Left lung (tissue), 10 donors: ENCODE measurements around the gene TGIF2. TPM values are rescaled to one million over a fixed set of nuclear protein-coding genes. Genes with fewer than 3 reads are reported as not detected.

ENCODE experiments used
- ATAC-seq: fragments of 200-7000 bp; cut with Tn5 transposase; one replicate; pipeline ENCODE4 v1.9.1; 2020; ENCODE audit warnings: moderate library complexity
- DNase-seq, 4 donors: peaks; one replicate each; pipeline ENCODE4 v3.0.0-alpha.2; 2013 to 2020
- H3K27ac ChIP-seq, 2 donors: fragments of 200-600 bp; sonication (generic) in 1 of 2; one replicate each; pipeline versions ENCODE4 v1.5.0 to v1.8.0; 2020 to 2021
- H3K27me3 ChIP-seq, 2 donors: fragments of 200-600 bp; sonication (generic) in 1 of 2; one replicate each; pipeline versions ENCODE4 v1.5.0 to v1.8.0; 2020 to 2021
- H3K36me3 ChIP-seq, 2 donors: fragments of 200-600 bp; sonication (generic) in 1 of 2; one replicate each; pipeline versions ENCODE4 v1.5.0 to v1.8.0; 2020 to 2021
- H3K4me1 ChIP-seq, 2 donors: fragments of 200-600 bp; one replicate each; pipeline ENCODE4 v1.8.0; 2021
- H3K4me3 ChIP-seq, 2 donors: fragments of 200-600 bp; sonication (generic) in 1 of 2; one replicate each; pipeline versions ENCODE4 v1.5.0 to v1.8.0; 2020 to 2021; ENCODE audit warnings: mild to moderate bottlenecking in 1 of 2
- H3K9me3 ChIP-seq, 2 donors: fragments of 200-600 bp; sonication (generic) in 1 of 2; one replicate each; pipeline versions ENCODE4 v1.5.0 to v1.8.0; 2020 to 2021
- intact Hi-C, 2 donors: fragments of 100-400 bp; cut with DNase I; formaldehyde crosslinking; loops; one replicate each; pipeline versions ENCODE4 v1.11.2 to v1.14.2; 2022
- polyA plus RNA-seq, 6 donors: library from polyadenylated mRNA; unstranded; fragments of 120-200 nt; gene quantifications; one replicate each; pipeline ENCODE4 v1.2.1, GENCODE V29; 2013; ENCODE audit not compliant: insufficient read length in 6 of 6
- total RNA-seq, 2 donors: library from RNA; stranded (reverse); fragmentation: NEBNext Ultra II Directional; extraction: Animal tissue kit (Norgen Biotek cat#: 25700); gene quantifications; one replicate each; pipeline ENCODE4 v1.2.1, GENCODE V29; 2021
- TF ChIP-seq, protein P1 (sequence below), 2 donors: fragments of 200-600 bp; sonication (generic) in 1 of 2; IDR thresholded peaks; one replicate each; pipeline versions ENCODE4 v1.5.0 to v1.8.0; 2021; ENCODE audit warnings: antibody characterized with exemption in 2 of 2
- donor health status: DM: no; HTN: yes; CAD: no.
- donor health status: DM: no; HTN: no; CAD: no.

Gene TGIF2
- total and polyA plus RNA-seq, 8 donors: 11.2 to 52.1 (median 43.0) TPM

DNA sequence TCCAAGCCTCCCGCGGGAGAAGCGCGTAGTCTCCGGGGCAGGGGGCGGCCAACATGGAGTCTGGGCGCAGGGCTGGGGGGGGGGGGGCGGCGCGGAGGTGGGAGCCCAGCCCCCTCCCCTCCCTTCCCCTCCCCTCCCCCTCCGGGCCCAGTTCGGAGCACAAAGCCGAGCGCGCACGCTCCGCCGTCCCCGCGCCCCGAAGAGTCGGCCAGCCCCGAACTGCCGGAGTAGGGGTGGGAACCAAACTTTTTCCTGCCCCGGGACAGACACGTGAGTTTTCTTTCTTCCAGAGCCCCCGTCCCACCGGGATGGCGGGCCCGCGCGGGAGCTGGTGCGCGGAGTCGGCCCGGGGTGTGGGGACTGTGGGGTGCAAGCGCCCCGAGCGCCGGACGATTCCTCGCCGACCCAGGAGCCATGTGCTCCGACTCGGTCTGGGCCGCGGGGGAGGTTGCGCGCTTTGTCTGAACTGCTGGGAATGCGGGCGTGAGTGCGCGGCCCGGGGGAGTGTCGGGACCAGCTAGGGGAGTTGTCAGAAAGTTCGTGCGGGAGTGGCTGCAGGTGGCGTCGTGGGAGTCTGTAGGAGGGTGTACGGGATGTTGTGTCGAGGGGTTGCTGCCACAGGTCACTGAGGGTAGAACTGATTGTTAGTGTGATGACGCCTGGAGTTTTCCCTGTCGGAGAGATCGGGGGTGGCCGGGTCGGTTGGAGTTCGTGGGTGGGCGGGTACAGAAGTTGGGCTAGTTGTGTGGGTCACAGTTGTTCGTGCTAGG is 1.2 kb downstream of the TGIF2 start:
- Histone ChIP-seq H3K9me3 (no peaks in the 10 kb centered on the region), H3K27ac (peak overlapping the region; percentile 83 to 90), H3K36me3 (peaks cover 0 to 11% of the 10 kb centered on the region in 2 donors), H3K4me1 (peaks cover 4 to 22% of the 10 kb centered on the region in 2 donors), H3K4me3 (peak overlapping the region; percentile 72 to 83), H3K27me3 (peaks cover 0 to 18% of the 10 kb centered on the region in 2 donors)
- intact Hi-C loops: no loop called here
- TF ChIP-seq, protein P1, sequence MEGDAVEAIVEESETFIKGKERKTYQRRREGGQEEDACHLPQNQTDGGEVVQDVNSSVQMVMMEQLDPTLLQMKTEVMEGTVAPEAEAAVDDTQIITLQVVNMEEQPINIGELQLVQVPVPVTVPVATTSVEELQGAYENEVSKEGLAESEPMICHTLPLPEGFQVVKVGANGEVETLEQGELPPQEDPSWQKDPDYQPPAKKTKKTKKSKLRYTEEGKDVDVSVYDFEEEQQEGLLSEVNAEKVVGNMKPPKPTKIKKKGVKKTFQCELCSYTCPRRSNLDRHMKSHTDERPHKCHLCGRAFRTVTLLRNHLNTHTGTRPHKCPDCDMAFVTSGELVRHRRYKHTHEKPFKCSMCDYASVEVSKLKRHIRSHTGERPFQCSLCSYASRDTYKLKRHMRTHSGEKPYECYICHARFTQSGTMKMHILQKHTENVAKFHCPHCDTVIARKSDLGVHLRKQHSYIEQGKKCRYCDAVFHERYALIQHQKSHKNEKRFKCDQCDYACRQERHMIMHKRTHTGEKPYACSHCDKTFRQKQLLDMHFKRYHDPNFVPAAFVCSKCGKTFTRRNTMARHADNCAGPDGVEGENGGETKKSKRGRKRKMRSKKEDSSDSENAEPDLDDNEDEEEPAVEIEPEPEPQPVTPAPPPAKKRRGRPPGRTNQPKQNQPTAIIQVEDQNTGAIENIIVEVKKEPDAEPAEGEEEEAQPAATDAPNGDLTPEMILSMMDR (IDR thresholded peaks at IDR 0.05): no peak
- ATAC-seq: peak; percentile 41
- peak in 3 of 4 donors; percentile 58 to 87 (median 65) for DNase-seq

DNA sequence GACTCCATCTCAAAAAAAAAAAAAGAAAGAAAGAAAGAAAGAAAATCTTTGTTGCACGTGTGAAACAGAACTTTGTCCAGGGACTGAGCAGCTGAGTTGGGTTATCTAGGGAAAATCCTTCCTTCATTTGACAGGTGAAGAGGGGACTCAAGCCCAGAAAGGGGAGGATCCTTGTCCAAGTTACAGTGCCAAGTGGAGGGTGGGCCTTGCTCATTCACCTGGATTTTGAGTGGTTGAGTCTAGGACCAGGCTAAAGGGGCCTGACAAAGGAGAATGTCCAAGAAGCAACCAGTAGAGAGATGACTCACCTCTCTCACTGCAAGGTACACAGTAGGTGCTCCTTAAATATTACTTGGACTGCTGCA is 2.7 kb downstream of the TGIF2 start:
- DNase-seq (no peak), ATAC-seq (no peak)
- no peaks in the 10 kb centered on the region for H3K9me3 ChIP-seq
- no peak overlapping the region for H3K27ac ChIP-seq
- H3K27me3 ChIP-seq: peaks cover 0 to 18% of the 10 kb centered on the region in 2 donors
- H3K4me1 ChIP-seq: peaks cover 4 to 22% of the 10 kb centered on the region in 2 donors
- peaks cover 0 to 26% of the 10 kb centered on the region in 2 donors for H3K36me3 ChIP-seq
- H3K4me3 ChIP-seq: no peak overlapping the region
- intact Hi-C loops: no loop called here
- TF ChIP-seq, protein P1 (IDR thresholded peaks at IDR 0.05): no peak

DNA sequence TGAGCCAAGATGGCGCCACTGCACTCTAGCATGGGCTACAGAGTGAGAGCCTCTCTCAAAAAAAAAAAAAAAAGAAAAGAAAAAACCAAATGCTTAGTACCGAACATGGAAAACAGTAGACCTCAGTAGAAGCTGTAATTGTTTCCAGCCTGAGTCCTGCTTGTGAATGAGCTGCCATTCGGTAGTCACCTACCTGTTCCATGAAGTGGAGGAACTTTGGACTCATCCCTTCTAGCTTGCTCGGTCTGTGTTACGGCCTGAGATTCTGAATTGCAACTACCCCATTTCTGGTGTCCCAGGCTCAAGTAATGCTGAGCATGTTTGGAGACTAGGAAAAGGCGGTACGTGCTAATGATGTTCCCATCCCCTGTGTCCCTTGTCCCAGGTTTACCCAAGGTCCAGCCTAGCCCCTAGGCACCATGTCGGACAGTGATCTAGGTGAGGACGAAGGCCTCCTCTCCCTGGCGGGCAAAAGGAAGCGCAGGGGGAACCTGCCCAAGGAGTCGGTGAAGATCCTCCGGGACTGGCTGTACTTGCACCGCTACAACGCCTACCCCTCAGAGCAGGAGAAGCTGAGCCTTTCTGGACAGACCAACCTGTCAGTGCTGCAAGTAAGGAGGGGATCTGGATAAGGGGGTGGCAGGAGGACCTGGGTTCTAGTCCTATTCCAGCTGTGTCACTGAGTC is 5.1 kb downstream of the TGIF2 start:
- TF ChIP-seq, protein P1 (IDR thresholded peaks at IDR 0.05): no peak
- Histone ChIP-seq H3K4me1 (peaks cover 0 to 14% of the 10 kb centered on the region in 2 donors), H3K27ac (no peak overlapping the region)

DNA sequence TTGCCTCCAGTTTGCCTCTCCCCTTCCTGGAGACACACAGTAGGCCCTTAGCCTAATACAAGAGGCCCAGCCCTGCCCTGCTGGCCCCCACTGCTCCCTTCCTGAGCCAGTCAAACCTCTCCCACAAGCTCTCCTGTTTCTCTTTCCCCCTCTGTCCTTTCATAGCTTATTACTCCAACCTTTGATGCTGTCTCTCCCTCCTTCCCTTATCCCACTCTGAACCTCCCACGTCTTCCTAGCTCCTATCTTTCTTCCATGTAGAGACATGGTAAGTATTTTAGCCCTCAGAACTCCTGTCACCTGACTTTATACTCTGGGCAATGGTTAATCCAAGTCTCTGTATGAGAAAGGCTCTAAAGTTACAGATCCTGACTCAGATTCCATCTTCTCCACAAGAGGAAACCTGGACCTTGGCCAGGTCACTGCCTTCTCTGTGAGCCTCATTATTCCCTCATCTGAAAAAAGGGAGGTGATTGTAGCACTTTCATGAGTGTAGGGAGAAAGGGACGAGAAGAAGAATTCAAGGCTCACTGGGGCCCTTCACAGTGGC is 6.7 kb downstream of the TGIF2 start:
- TF ChIP-seq, protein P1 (IDR thresholded peaks at IDR 0.05): no peak
- DNase-seq: no peak

More for the DNA sequence above, 5.1 kb downstream of the TGIF2 start:
- DNase-seq (no peak), ATAC-seq (no peak)
- Histone ChIP-seq H3K36me3 (peaks cover 0 to 45% of the 10 kb centered on the region in 2 donors), H3K4me3 (no peak overlapping the region), H3K9me3 (no peaks in the 10 kb centered on the region), H3K27me3 (peaks cover 0 to 9% of the 10 kb centered on the region in 2 donors)
- intact Hi-C loops: no loop called here

DNA sequence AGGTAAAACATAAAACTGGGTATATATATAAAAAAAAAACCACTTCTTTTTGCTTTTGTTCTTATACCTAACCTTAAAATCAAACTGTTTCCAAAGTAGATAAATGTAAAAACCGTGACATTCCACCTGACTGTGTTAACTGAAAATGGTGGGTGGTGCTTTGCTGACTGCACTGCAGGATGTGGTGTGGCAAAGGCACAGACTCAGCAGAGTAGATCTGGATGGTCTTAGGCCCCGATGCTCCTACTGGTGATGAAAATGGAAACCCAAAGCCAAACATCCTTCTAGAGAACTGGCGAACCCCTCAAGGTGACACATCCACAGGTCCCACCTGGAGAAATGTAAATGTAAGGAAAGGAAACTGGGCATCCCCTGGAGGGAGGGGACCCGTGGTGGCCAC is 8.9 kb downstream of the TGIF2 start:
- Histone ChIP-seq H3K27ac (no peak overlapping the region), H3K9me3 (no peaks in the 10 kb centered on the region), H3K4me1 (no peaks in the 10 kb centered on the region), H3K4me3 (no peak overlapping the region), H3K36me3 (peaks cover 0 to 45% of the 10 kb centered on the region in 2 donors), H3K27me3 (no peaks in the 10 kb centered on the region)
- ATAC-seq (no peak), DNase-seq (no peak)
- intact Hi-C loops: no loop called here
- TF ChIP-seq, protein P1 (IDR thresholded peaks at IDR 0.05): no peak

More for the DNA sequence above, 6.7 kb downstream of the TGIF2 start:
- H3K9me3 ChIP-seq: no peaks in the 10 kb centered on the region
- H3K27ac ChIP-seq: no peak overlapping the region
- intact Hi-C loops: no loop called here
- peaks cover 0 to 45% of the 10 kb centered on the region in 2 donors for H3K36me3 ChIP-seq
- no peak overlapping the region for H3K4me3 ChIP-seq
- no peaks in the 10 kb centered on the region for H3K27me3 ChIP-seq
- ATAC-seq: no peak
- peaks cover 0 to 7% of the 10 kb centered on the region in 2 donors for H3K4me1 ChIP-seq
